H1 (cell line): ENCODE results near the gene MAP1B. TPM values are rescaled to one million over a fixed set of nuclear protein-coding genes. Genes with fewer than 3 reads are reported as not detected.
A peak's percentile ranks its signal among the peaks of the same experiment; 100 is the strongest.

Experiments used
- CTCF ChIA-PET: fragments of 300-600 bp; sonication (Branson Sonifier 250); formaldehyde crosslinking; loops from one replicate; lab custom pipeline; 2021; ENCODE audit not compliant: partially characterized antibody; lab: Charles Lee
- POLR2A ChIA-PET: fragments of 300-600 bp; sonication (Branson Sonifier 250); formaldehyde crosslinking; loops from one replicate; lab custom pipeline; 2021; ENCODE audit warnings: inconsistent platforms; ENCODE audit not compliant: partially characterized antibody; lab: Charles Lee
- DNase-seq, 2 experiments: peaks; one replicate each; pipeline versions ENCODE4 v3.0.0 to v3.0.0-alpha.2; 2010 to 2022; ENCODE audit warnings: low spot score in 2 of 2, low read depth in 1 of 2, mixed read lengths in 1 of 2
- FAIRE-seq: peaks from 2 replicates; lab custom pipeline; 2011; peaks lifted over from hg19 to GRCh38; lab: Jason Lieb, UNC
- H2AFZ ChIP-seq: 2 replicates; pipeline ENCODE4 v1.8.1; 2012; ENCODE audit warnings: low read length, inconsistent platforms
- H2AK5ac ChIP-seq: 2 replicates; pipeline ENCODE4 v1.6.1; 2013; ENCODE audit warnings: low read depth, low read length
- H2BK120ac ChIP-seq: replicated peaks from 2 replicates; pipeline ENCODE3; 2013; ENCODE audit warnings: low read depth, low read length, inconsistent platforms
- H2BK12ac ChIP-seq: 2 replicates; pipeline ENCODE4 v1.6.1; 2013; ENCODE audit warnings: low read depth, low read length
- H2BK15ac ChIP-seq: 2 replicates; pipeline ENCODE4 v1.6.1; 2013; ENCODE audit warnings: low read length
- H2BK20ac ChIP-seq: 2 replicates; pipeline ENCODE4 v1.6.1; 2013; ENCODE audit warnings: low read length
- H2BK5ac ChIP-seq: 2 replicates; pipeline ENCODE4 v1.6.1; 2013; ENCODE audit warnings: low read depth, low read length
- H3K14ac ChIP-seq: 2 replicates; pipeline ENCODE4 v1.6.1; 2013; ENCODE audit warnings: inconsistent platforms; ENCODE audit not compliant: insufficient read length
- H3K18ac ChIP-seq: 2 replicates; pipeline ENCODE4 v1.6.1; 2013; ENCODE audit warnings: low read length; ENCODE audit errors: extremely low read depth
- H3K23ac ChIP-seq: 2 replicates; pipeline ENCODE4 v1.6.1; 2013; ENCODE audit warnings: inconsistent platforms; ENCODE audit not compliant: insufficient read length
- H3K23me2 ChIP-seq: 2 replicates; pipeline ENCODE4 v1.6.1; 2013; ENCODE audit warnings: low read depth, low read length
- H3K27ac ChIP-seq: 2 replicates; pipeline ENCODE4 v1.6.1; 2011; ENCODE audit warnings: low read depth, low read length, inconsistent platforms
- H3K27me3 ChIP-seq, 4 experiments: replicated peaks in 1 of 4; 1 replicate in 1 of 4; 2 replicates in 3 of 4; pipeline versions ENCODE4 v1.6.1 to v1.8.1; 2011 to 2013; ENCODE audit warnings: low read length in 3 of 4, mild to moderate bottlenecking in 3 of 4, inconsistent platforms in 2 of 4, mixed read lengths in 2 of 4, moderate library complexity in 1 of 4; ENCODE audit not compliant: control insufficient read depth in 3 of 4, insufficient read depth in 3 of 4; ENCODE audit errors: extremely low read depth in 1 of 4
- H3K36me3 ChIP-seq, 4 experiments: 2 replicates each; pipeline versions ENCODE4 v1.6.1 to v1.8.1; 2011 to 2013; ENCODE audit warnings: mild to moderate bottlenecking in 4 of 4, low read length in 3 of 4, moderate library complexity in 2 of 4, control low read depth in 1 of 4, inconsistent platforms in 1 of 4; ENCODE audit not compliant: insufficient read depth in 4 of 4, control insufficient read depth in 2 of 4
- H3K4ac ChIP-seq: replicated peaks from 2 replicates; pipeline ENCODE3; 2013; ENCODE audit warnings: low read length, low read depth, mixed read lengths, inconsistent platforms; ENCODE audit not compliant: insufficient read length
- H3K4me1 ChIP-seq, 4 experiments: replicated peaks in 1 of 4; 1 replicate in 1 of 4; 2 replicates in 3 of 4; pipeline versions ENCODE4 v1.6.1 to v1.8.1; 2011 to 2013; ENCODE audit warnings: low read length in 3 of 4, inconsistent platforms in 2 of 4, mixed read lengths in 1 of 4; ENCODE audit not compliant: insufficient read depth in 4 of 4, control insufficient read depth in 3 of 4
- H3K4me2 ChIP-seq, 2 experiments: 2 replicates each; pipeline versions ENCODE4 v1.6.1 to v1.8.1; 2011 to 2013; ENCODE audit warnings: low read depth in 2 of 2, low read length in 2 of 2, control low read depth in 1 of 2, inconsistent platforms in 1 of 2, mild to moderate bottlenecking in 1 of 2; ENCODE audit not compliant: insufficient read depth in 1 of 2
- H3K4me3 ChIP-seq, 4 experiments: fragments of 200-600, 300-600 bp in 1 of 4; sonication (generic), shearing (Covaris generic), sonication (Bioruptor Twin) in 1 of 4; 2 replicates each; pipeline versions ENCODE4 v1.5.1 to v1.8.1; 2011 to 2016; ENCODE audit warnings: low read length in 4 of 4, low read depth in 3 of 4, control low read depth in 2 of 4, inconsistent platforms in 2 of 4, mild to moderate bottlenecking in 2 of 4, mixed read lengths in 1 of 4, moderate library complexity in 1 of 4; ENCODE audit not compliant: insufficient read depth in 2 of 4; ENCODE audit errors: extremely low read depth in 1 of 4
- H3K56ac ChIP-seq: replicated peaks from 2 replicates; pipeline ENCODE3; 2013; ENCODE audit warnings: low read depth, mild to moderate bottlenecking, mixed read lengths, low read length, inconsistent platforms; ENCODE audit not compliant: insufficient read length
- H3K79me1 ChIP-seq: 2 replicates; pipeline ENCODE4 v1.6.1; 2013; ENCODE audit warnings: low read depth, low read length, control low read depth
- H3K79me2 ChIP-seq, 2 experiments: 2 replicates each; pipeline versions ENCODE4 v1.6.1 to v1.8.1; 2012 to 2013; ENCODE audit warnings: low read length in 2 of 2, mild to moderate bottlenecking in 2 of 2, inconsistent platforms in 1 of 2; ENCODE audit not compliant: insufficient read depth in 2 of 2, control insufficient read depth in 1 of 2
- H3K9ac ChIP-seq, 4 experiments: replicated peaks in 1 of 4; 1 replicate in 1 of 4; 2 replicates in 3 of 4; pipeline versions ENCODE4 v1.6.1 to v1.8.1; 2011 to 2013; ENCODE audit warnings: low read depth in 3 of 4, low read length in 3 of 4, control low read depth in 2 of 4, mild to moderate bottlenecking in 2 of 4, moderate library complexity in 2 of 4, inconsistent platforms in 1 of 4; ENCODE audit errors: extremely low read depth in 1 of 4
- H3K9me3 ChIP-seq, 2 experiments: 2 replicates each; pipeline versions ENCODE4 v1.6.1 to v1.8.1; 2012 to 2013; ENCODE audit warnings: mild to moderate bottlenecking in 2 of 2, moderate library complexity in 2 of 2, control low read depth in 1 of 2, inconsistent platforms in 1 of 2, low read depth in 1 of 2, low read length in 1 of 2, mixed read lengths in 1 of 2; ENCODE audit not compliant: insufficient read depth in 2 of 2
- H4K20me1 ChIP-seq, 2 experiments: replicated peaks in 1 of 2; 2 replicates each; pipeline versions ENCODE3 to v1.8.1; 2011 to 2013; ENCODE audit warnings: inconsistent platforms in 2 of 2, low read length in 2 of 2, mild to moderate bottlenecking in 1 of 2; ENCODE audit not compliant: insufficient read depth in 2 of 2, control insufficient read depth in 1 of 2
- H4K5ac ChIP-seq: 2 replicates; pipeline ENCODE4 v1.6.1; 2013; ENCODE audit warnings: low read length, low read depth, mixed read lengths, inconsistent platforms; ENCODE audit not compliant: insufficient read length
- H4K8ac ChIP-seq: 2 replicates; pipeline ENCODE4 v1.8.0; 2013; ENCODE audit warnings: mild to moderate bottlenecking, moderate library complexity, low read length, inconsistent platforms; ENCODE audit not compliant: insufficient read depth; ENCODE audit errors: extremely low read depth
- H4K91ac ChIP-seq: replicated peaks from 2 replicates; pipeline ENCODE3; 2013; ENCODE audit warnings: low read length, mixed read lengths, inconsistent platforms; ENCODE audit not compliant: insufficient read length
- CBX8 ChIP-seq: fragments of 300-800, 300-1000 bp; sonication (generic); IDR thresholded peaks from 2 replicates; pipeline ENCODE4 v1.7.1; 2016; ENCODE audit warnings: low read depth, low read length, borderline replicate concordance
- CTCF ChIP-seq, 3 experiments: IDR thresholded peaks; 1 replicate in 2 of 3; 2 replicates in 1 of 3; pipeline versions ENCODE4 v1.5.1 to v1.6.1; 2011; ENCODE audit warnings: low read length in 3 of 3, mild to moderate bottlenecking in 3 of 3, inconsistent platforms in 2 of 3, low read depth in 1 of 3, moderate library complexity in 1 of 3; ENCODE audit not compliant: insufficient read depth in 1 of 3; ENCODE audit errors: control extremely low read depth in 1 of 3
- KDM1A ChIP-seq: fragments of 200-600, 300-600 bp; sonication (generic); IDR thresholded peaks from 2 replicates; pipeline ENCODE4 v1.7.1; 2016; ENCODE audit warnings: mild to moderate bottlenecking, low read length, borderline replicate concordance
- RAD21 ChIP-seq, 2 experiments: IDR thresholded peaks in 1 of 2; conservative IDR thresholded peaks in 1 of 2; 2 replicates each; pipeline ENCODE4 v1.6.1; 2011; ENCODE audit warnings: low read depth in 2 of 2, low read length in 2 of 2, improper control_type of control experiment in 1 of 2, inconsistent platforms in 1 of 2, mild to moderate bottlenecking in 1 of 2, moderate library complexity in 1 of 2
- RBBP5 ChIP-seq: IDR thresholded peaks from 2 replicates; pipeline ENCODE4 v1.7.1; 2012; ENCODE audit warnings: low read depth, mild to moderate bottlenecking, inconsistent platforms, low read length, moderate library complexity, borderline replicate concordance
- WGBS, 2 experiments: shearing (Covaris generic) in 1 of 2; methylation state at CpG; one replicate each; pipeline versions ENCODE4 v1.1.6 to v1.1.7; 2013 to 2015; ENCODE audit warnings: low lambda C conversion rate in 2 of 2, mixed read lengths in 2 of 2, inconsistent platforms in 1 of 2, low coverage in 1 of 2, missing lambda C conversion rate in 1 of 2; ENCODE audit not compliant: insufficient replicate concordance in 2 of 2, insufficient coverage in 1 of 2, insufficient read length in 1 of 2; ENCODE audit errors: extremely low coverage in 1 of 2, missing lambda C conversion rate in 1 of 2; 5-methylcytosine and 5-hydroxymethylcytosine counted together
- polyA plus RNA-seq, 7 experiments: library from polyadenylated mRNA; depleted of rRNA in 3 of 7; stranded (reverse) in 5 of 7; unstranded in 2 of 7; fragments of >200 nt in 5 of 7; fragments of 200-250 nt in 2 of 7; gene quantifications; 1 replicate in 5 of 7; 2 replicates in 1 of 7; 4 replicates in 1 of 7; pipeline versions ENCODE4 v1.2.1 to v1.2.3, GENCODE V29; 2011 to 2013; ENCODE audit warnings: missing spikeins in 2 of 7, mixed read lengths in 2 of 7
- total RNA-seq: library from RNA; stranded (reverse); fragmentation: NEBNext Ultra II Directional; extraction: Animal tissue kit (Norgen Biotek cat#: 25700); gene quantifications from 2 replicates; pipeline ENCODE4 v1.2.1, GENCODE V29; 2021

The MAP1B gene
- total and polyA plus RNA-seq, 2 of the 8 experiments (the other 6 are each of a cell fraction or from before 2014, with no cell fraction given), result 24.5 to 120 TPM

GRCh38 chr5:72082048-72082447, 25.2 kb upstream of the MAP1B start:
- no peak overlapping the region for H4K8ac ChIP-seq
- H3K9ac ChIP-seq, result no peak overlapping the region
- H4K91ac ChIP-seq, result no peak overlapping the region
- no peak overlapping the region for H3K18ac ChIP-seq
- no peak overlapping the region for H3K4ac ChIP-seq
- no peaks in the 10 kb centered on the region for H3K36me3 ChIP-seq
- ChIA-PET POLR2A (no interaction called here), CTCF (interaction anchor here (1.0 to 3.3 kb wide), 10 partner anchors 10 to 192 kb away, joined by 3 to 10 read pairs (median 4); partner anchors contain the start of gene MAP1B)
- no peaks in the 10 kb centered on the region for H3K79me1 ChIP-seq
- WGBS, 2 experiments, result 100% methylated on average over 1 of the region's 1 CpG; no CpG with 5 or more reads in 1 of the 2 experiments
- no peaks in the 10 kb centered on the region for H4K20me1 ChIP-seq
- no peaks in the 10 kb centered on the region for H3K23me2 ChIP-seq
- H3K27me3 ChIP-seq, result peaks cover 0 to 1% (median 0%) of the 10 kb centered on the region in 4 experiments; a peak in 1 of 7 replicates
- no peaks in the 10 kb centered on the region for H3K9me3 ChIP-seq
- no peaks in the 10 kb centered on the region for H3K79me2 ChIP-seq
- H2BK5ac ChIP-seq, result no peak overlapping the region
- peak; percentile 19 to 46 (median 30); a peak in 3 of 4 replicates for TF ChIP-seq CTCF (IDR thresholded peaks at IDR 0.05; ENCODE audit: control extremely low read depth in 1 of 3, insufficient read depth in 1 of 3, low read depth in 1 of 3, low read length in 3 of 3)
- TF ChIP-seq RAD21 (IDR thresholded peaks at IDR 0.05 in 1 of 2, conservative IDR thresholded peaks at IDR 0.05 in 1 of 2; ENCODE audit: low read depth in 2 of 2, low read length in 2 of 2), result peak; percentile 36 to 55
- TF ChIP-seq CBX8, result no peak
- TF ChIP-seq KDM1A, result no peak
- no peak for TF ChIP-seq RBBP5
- no peak overlapping the region for H2BK20ac ChIP-seq
- no peak overlapping the region for H3K23ac ChIP-seq
- DNase-seq, result no peak
- no peak overlapping the region for H4K5ac ChIP-seq
- H3K14ac ChIP-seq, result no peak overlapping the region
- H2BK120ac ChIP-seq, result no peak overlapping the region
- H3K4me3 ChIP-seq, result no peak overlapping the region
- no peak overlapping the region for H2AFZ ChIP-seq
- no peak overlapping the region for H2BK12ac ChIP-seq
- H3K56ac ChIP-seq, result no peak overlapping the region
- H3K4me2 ChIP-seq, result no peak overlapping the region
- peaks cover 0 to 2% (median under 1%) of the 10 kb centered on the region in 4 experiments; a peak in 1 of 7 replicates for H3K4me1 ChIP-seq
- no peak overlapping the region for H3K27ac ChIP-seq
- H2AK5ac ChIP-seq, result no peak overlapping the region
- no peak overlapping the region for H2BK15ac ChIP-seq
- no peak for FAIRE-seq
